H9 (cell line): Measurements from ENCODE around the gene ZNF280D. TPM values are rescaled to one million over a fixed set of nuclear protein-coding genes. Genes with fewer than 3 reads are reported as not detected.

Source experiments
- DNase-seq: peaks from one replicate; pipeline ENCODE4 v3.0.0-alpha.2; 2017
- H2AFZ ChIP-seq: one replicate; pipeline ENCODE4 v1.6.1; 2013; ENCODE audit warnings: mild to moderate bottlenecking, low read length, control low read depth, moderate library complexity
- H2AK5ac ChIP-seq: 2 replicates; pipeline ENCODE4 v1.6.1; 2013; ENCODE audit warnings: low read length, control low read depth, mixed read lengths; ENCODE audit not compliant: insufficient read length
- H2BK120ac ChIP-seq: one replicate; pipeline ENCODE4 v1.6.1; 2013; ENCODE audit warnings: low read depth, mild to moderate bottlenecking, low read length, control low read depth, inconsistent platforms; ENCODE audit not compliant: poor library complexity, severe bottlenecking
- H2BK12ac ChIP-seq: 2 replicates; pipeline ENCODE4 v1.6.1; 2013; ENCODE audit warnings: low read length, control low read depth, mixed read lengths, low read depth; ENCODE audit not compliant: insufficient read length
- H2BK15ac ChIP-seq: 2 replicates; pipeline ENCODE4 v1.6.1; 2013; ENCODE audit warnings: low read depth, low read length, control low read depth
- H2BK20ac ChIP-seq: one replicate; pipeline ENCODE4 v1.6.1; 2013; ENCODE audit warnings: low read depth, mild to moderate bottlenecking, low read length, control low read depth, inconsistent platforms; ENCODE audit not compliant: poor library complexity, severe bottlenecking
- H2BK5ac ChIP-seq: 2 replicates; pipeline ENCODE4 v1.6.1; 2013; ENCODE audit warnings: low read length, control low read depth, mixed read lengths; ENCODE audit not compliant: insufficient read length
- H3K14ac ChIP-seq: 2 replicates; pipeline ENCODE4 v1.6.1; 2013; ENCODE audit warnings: low read length, control low read depth; ENCODE audit not compliant: insufficient read depth
- H3K18ac ChIP-seq: 2 replicates; pipeline ENCODE4 v1.6.1; 2013; ENCODE audit warnings: low read depth, mild to moderate bottlenecking, mixed read lengths, low read length, control low read depth; ENCODE audit not compliant: insufficient read length
- H3K23ac ChIP-seq: 2 replicates; pipeline ENCODE4 v1.6.1; 2013; ENCODE audit warnings: low read length, control low read depth, mixed read lengths, low read depth; ENCODE audit not compliant: insufficient read length
- H3K23me2 ChIP-seq: 2 replicates; pipeline ENCODE4 v1.6.1; 2013; ENCODE audit warnings: low read depth, mild to moderate bottlenecking, mixed read lengths, low read length, control low read depth; ENCODE audit not compliant: insufficient read length, poor library complexity, severe bottlenecking
- H3K27ac ChIP-seq: 2 replicates; pipeline ENCODE4 v1.5.1; 2013; ENCODE audit warnings: low read length, control low read depth, mixed read lengths, low read depth; ENCODE audit not compliant: insufficient read length
- H3K27me3 ChIP-seq: 2 replicates; pipeline ENCODE4 v1.6.1; 2013; ENCODE audit warnings: low read length, control low read depth, inconsistent platforms; ENCODE audit not compliant: insufficient read depth
- H3K4ac ChIP-seq: 2 replicates; pipeline ENCODE4 v1.6.1; 2013; ENCODE audit warnings: low read depth, mild to moderate bottlenecking, control low read depth, inconsistent platforms, low read length, moderate library complexity
- H3K4me1 ChIP-seq: 2 replicates; pipeline ENCODE4 v1.6.1; 2013; ENCODE audit warnings: low read length, control low read depth, inconsistent platforms; ENCODE audit not compliant: insufficient read depth
- H3K4me2 ChIP-seq: 2 replicates; pipeline ENCODE4 v1.6.1; 2013; ENCODE audit warnings: low read length, control low read depth, mixed read lengths; ENCODE audit not compliant: insufficient read length, insufficient read depth
- H3K56ac ChIP-seq: 2 replicates; pipeline ENCODE4 v1.6.1; 2013; ENCODE audit warnings: low read depth, mild to moderate bottlenecking, mixed read lengths, low read length, control low read depth; ENCODE audit not compliant: insufficient read length
- H3K79me1 ChIP-seq: 2 replicates; pipeline ENCODE4 v1.6.1; 2013; ENCODE audit warnings: low read depth, mild to moderate bottlenecking, moderate library complexity, low read length, control low read depth, inconsistent platforms; ENCODE audit not compliant: insufficient read depth, poor library complexity, severe bottlenecking
- H3K79me2 ChIP-seq: 2 replicates; pipeline ENCODE4 v1.6.1; 2013; ENCODE audit warnings: low read length, control low read depth, inconsistent platforms; ENCODE audit not compliant: insufficient read depth
- H3K9ac ChIP-seq: 2 replicates; pipeline ENCODE4 v1.6.1; 2013; ENCODE audit warnings: low read length, control low read depth, mixed read lengths; ENCODE audit not compliant: insufficient read length; ENCODE audit errors: extremely low read depth
- H3K9me3 ChIP-seq: one replicate; pipeline ENCODE4 v1.6.1; 2013; ENCODE audit warnings: low read depth, low read length, inconsistent platforms; ENCODE audit not compliant: control insufficient read depth
- H3T11ph ChIP-seq: one replicate; pipeline ENCODE4 v1.6.1; 2013; ENCODE audit warnings: mild to moderate bottlenecking, low read length, control low read depth, inconsistent platforms
- H4K20me1 ChIP-seq: one replicate; pipeline ENCODE4 v1.6.1; 2013; ENCODE audit not compliant: control insufficient read depth, insufficient read length, insufficient read depth
- H4K5ac ChIP-seq: 2 replicates; pipeline ENCODE4 v1.6.1; 2013; ENCODE audit warnings: low read depth, mild to moderate bottlenecking, mixed read lengths, low read length, control low read depth; ENCODE audit not compliant: insufficient read length
- H4K8ac ChIP-seq: replicated peaks from 2 replicates; pipeline ENCODE4 v1.6.1; 2013; ENCODE audit warnings: low read length, control low read depth, mixed read lengths, low read depth; ENCODE audit not compliant: insufficient read length
- H4K91ac ChIP-seq: 2 replicates; pipeline ENCODE4 v1.6.1; 2013; ENCODE audit warnings: low read depth, mild to moderate bottlenecking, moderate library complexity, mixed read lengths, low read length, control low read depth; ENCODE audit not compliant: insufficient read length
- H3K27ac Mint-ChIP-seq, 3 experiments: 2 replicates in 2 of 3; 3 replicates in 1 of 3; pipeline ENCODE4 v1.8.0; 2020 to 2021; ENCODE audit warnings: mixed read lengths in 3 of 3, mild to moderate bottlenecking in 1 of 3, moderate library complexity in 1 of 3
- H3K27me3 Mint-ChIP-seq: 2 replicates; pipeline ENCODE4 v1.8.0; 2021; ENCODE audit warnings: low read depth, mild to moderate bottlenecking, moderate library complexity, mixed read lengths
- H3K36me3 Mint-ChIP-seq, 3 experiments: 2 replicates in 2 of 3; 3 replicates in 1 of 3; pipeline ENCODE4 v1.8.0; 2020 to 2021; ENCODE audit warnings: low read depth in 3 of 3, mixed read lengths in 3 of 3; ENCODE audit not compliant: insufficient read depth in 1 of 3
- H3K4me1 Mint-ChIP-seq, 2 experiments: 2 replicates each; pipeline ENCODE4 v1.8.0; 2020; ENCODE audit warnings: mixed read lengths in 2 of 2
- H3K4me3 Mint-ChIP-seq, 2 experiments: 2 replicates in 1 of 2; 3 replicates in 1 of 2; pipeline ENCODE4 v1.8.0; 2020 to 2021; ENCODE audit warnings: mild to moderate bottlenecking in 2 of 2, mixed read lengths in 2 of 2, moderate library complexity in 1 of 2
- H3K9me3 Mint-ChIP-seq, 2 experiments: 2 replicates in 1 of 2; 3 replicates in 1 of 2; pipeline ENCODE4 v1.8.0; 2020; ENCODE audit warnings: mild to moderate bottlenecking in 2 of 2, mixed read lengths in 2 of 2, moderate library complexity in 1 of 2
- CTCF ChIP-seq: fragments of 200-600 bp; sonication (generic); conservative IDR thresholded peaks from 3 replicates; pipeline ENCODE4 v1.8.0; 2021; ENCODE audit warnings: antibody characterized with exemption, mild to moderate bottlenecking
- WGBS: extraction: QIAGEN DNeasy Blood & Tissue Kit; methylation state at CpG from one replicate; pipeline ENCODE4 v1.1.7; 2013; ENCODE audit warnings: missing lambda C conversion rate, low lambda C conversion rate, mixed read lengths; ENCODE audit not compliant: insufficient read length; ENCODE audit errors: extremely low coverage; 5-methylcytosine and 5-hydroxymethylcytosine counted together
- total RNA-seq: library from RNA; stranded (reverse); gene quantifications from 2 replicates; pipeline ENCODE4 v1.2.1, GENCODE V29; 2021

ZNF280D gene
- total RNA-seq, 1 experiment from 2014 or later: 5.7 TPM

GRCh38 chr15:56735589-56735988, 2.3 kb upstream of the ZNF280D start:
- peaks cover 11 to 24% of the 10 kb centered on the region in 2 experiments for H3K4me1 Mint-ChIP-seq
- no peak overlapping the region for H3K27ac Mint-ChIP-seq

More at GRCh38 chr15:56735589-56735988, 2.3 kb upstream of the ZNF280D start:
- Histone ChIP-seq H2BK15ac (no peak overlapping the region), H3K56ac (no peak overlapping the region), H3K23me2 (no peaks in the 10 kb centered on the region), H4K8ac (no peak overlapping the region), H3K18ac (no peak overlapping the region), H3K79me2 (no peaks in the 10 kb centered on the region), H4K91ac (no peak overlapping the region), H2AK5ac (no peak overlapping the region), H3K79me1 (no peaks in the 10 kb centered on the region), H3K23ac (no peak overlapping the region), H3K9me3 (peaks cover 6% of the 10 kb centered on the region), H3K27ac (no peak overlapping the region), H3K14ac (no peak overlapping the region), H3K4ac (no peak overlapping the region), H4K20me1 (no peaks in the 10 kb centered on the region), H3K4me2 (no peak overlapping the region), H4K5ac (no peak overlapping the region), H2BK12ac (no peak overlapping the region), H2BK5ac (no peak overlapping the region), H3T11ph (no peak overlapping the region), H2BK20ac (no peak overlapping the region), H3K9ac (no peak overlapping the region), H3K4me1 (peaks cover 5% of the 10 kb centered on the region; the same call in 1 of the 2 replicates), H3K27me3 (no peaks in the 10 kb centered on the region), H2BK120ac (no peak overlapping the region), H2AFZ (no peak overlapping the region)
- Mint-ChIP-seq H3K9me3 (peaks cover 15 to 27% of the 10 kb centered on the region in 2 experiments), H3K27me3 (no peaks in the 10 kb centered on the region), H3K4me3 (no peak overlapping the region), H3K36me3 (peaks cover 6 to 24% (median 11%) of the 10 kb centered on the region in 3 experiments; a peak in 6 of 7 replicates)
- no CpG with 5 or more reads among the region's 3 CpGs for WGBS
- TF ChIP-seq CTCF: no peak
- no peak for DNase-seq
